A549 (cell line): ENCODE data around the gene NFIX.

Source experiments
- CHD2 ChIP-seq: fragments of 150-350 bp; IDR thresholded peaks from 2 replicates; pipeline ENCODE4 v1.6.1; 2014; ENCODE audit warnings: low read length; ENCODE audit not compliant: partially characterized antibody
- EP300 ChIP-seq, 2 experiments: fragments of >200 bp; sonication (Bioruptor Twin); formaldehyde crosslinking; IDR thresholded peaks; 2 replicates in 1 of 2; 3 replicates in 1 of 2; pipeline ENCODE4 v1.6.1; 2016 to 2017
- MAFK ChIP-seq: fragments of 450-650 bp; IDR thresholded peaks from 2 replicates; pipeline ENCODE4 v1.6.1; 2014; ENCODE audit not compliant: partially characterized antibody
- MAZ ChIP-seq: fragments of 150-350 bp; IDR thresholded peaks from 2 replicates; pipeline ENCODE4 v1.6.1; 2014; ENCODE audit warnings: antibody characterized with exemption, low read depth, low read length, borderline replicate concordance
- SMC3 ChIP-seq: fragments of >200 bp; sonication (Bioruptor Twin); formaldehyde crosslinking; IDR thresholded peaks from 3 replicates; pipeline ENCODE4 v1.6.1; 2018; ENCODE audit warnings: inconsistent platforms
- TF ChIP-seq, protein P1 (sequence below): fragments of >200 bp; sonication (Bioruptor Twin); formaldehyde crosslinking; IDR thresholded peaks from 3 replicates; pipeline ENCODE4 v1.5.1; 2016
- TF ChIP-seq, protein P2 (sequence below): IDR thresholded peaks from 2 replicates; pipeline ENCODE4 v1.6.1; 2012; ENCODE audit warnings: low read depth, borderline replicate concordance

- TF ChIP-seq MAZ (no peak), CHD2 (no peak), SMC3 (no peak), MAFK (no peak), EP300 (IDR thresholded peaks at IDR 0.05) (no peak)
- TF ChIP-seq, protein P1, sequence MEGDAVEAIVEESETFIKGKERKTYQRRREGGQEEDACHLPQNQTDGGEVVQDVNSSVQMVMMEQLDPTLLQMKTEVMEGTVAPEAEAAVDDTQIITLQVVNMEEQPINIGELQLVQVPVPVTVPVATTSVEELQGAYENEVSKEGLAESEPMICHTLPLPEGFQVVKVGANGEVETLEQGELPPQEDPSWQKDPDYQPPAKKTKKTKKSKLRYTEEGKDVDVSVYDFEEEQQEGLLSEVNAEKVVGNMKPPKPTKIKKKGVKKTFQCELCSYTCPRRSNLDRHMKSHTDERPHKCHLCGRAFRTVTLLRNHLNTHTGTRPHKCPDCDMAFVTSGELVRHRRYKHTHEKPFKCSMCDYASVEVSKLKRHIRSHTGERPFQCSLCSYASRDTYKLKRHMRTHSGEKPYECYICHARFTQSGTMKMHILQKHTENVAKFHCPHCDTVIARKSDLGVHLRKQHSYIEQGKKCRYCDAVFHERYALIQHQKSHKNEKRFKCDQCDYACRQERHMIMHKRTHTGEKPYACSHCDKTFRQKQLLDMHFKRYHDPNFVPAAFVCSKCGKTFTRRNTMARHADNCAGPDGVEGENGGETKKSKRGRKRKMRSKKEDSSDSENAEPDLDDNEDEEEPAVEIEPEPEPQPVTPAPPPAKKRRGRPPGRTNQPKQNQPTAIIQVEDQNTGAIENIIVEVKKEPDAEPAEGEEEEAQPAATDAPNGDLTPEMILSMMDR, result no peak
- TF ChIP-seq, protein P2, sequence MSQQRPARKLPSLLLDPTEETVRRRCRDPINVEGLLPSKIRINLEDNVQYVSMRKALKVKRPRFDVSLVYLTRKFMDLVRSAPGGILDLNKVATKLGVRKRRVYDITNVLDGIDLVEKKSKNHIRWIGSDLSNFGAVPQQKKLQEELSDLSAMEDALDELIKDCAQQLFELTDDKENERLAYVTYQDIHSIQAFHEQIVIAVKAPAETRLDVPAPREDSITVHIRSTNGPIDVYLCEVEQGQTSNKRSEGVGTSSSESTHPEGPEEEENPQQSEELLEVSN, result no peak
Measured at GRCh38 chr19:13117176-13117771, 122.0 kb downstream of the NFIX start.
